GM18519 (cell line): ENCODE results near the gene ZNF33A.
"Not testable (repeated sequence)": the region's sequence is repeated elsewhere in the genome, so short reads cannot be mapped to it uniquely, and the experiment has no call there.

ENCODE experiments used
- ATAC-seq: cut with Tn5 transposase; IDR thresholded peaks from one replicate; pipeline ENCODE4 v1.9.1; 2021; ENCODE audit warnings: mild to moderate bottlenecking, moderate library complexity; ENCODE audit not compliant: unreplicated experiment, low FRiP score

ZNF33A gene

GRCh38 chr10:38010119-38010903, at the start of gene ZNF33A:
Gene ZNF33A (plus strand): TSS chr10:38010675. CDS start chr10:38012342, 1,667 bp downstream.
- peak; percentile 77 for ATAC-seq

- ATAC-seq: no peak
Observed at GRCh38 chr10:37965006-37965405, 45.5 kb upstream of the ZNF33A start.

- no peak for ATAC-seq
Observed at GRCh38 chr10:37972396-37972795, 38.1 kb upstream of the ZNF33A start.

GRCh38 chr10:37975401-37975991, 35.0 kb upstream of the ZNF33A start:
- ATAC-seq: no peak

- peak; percentile 89 for ATAC-seq
Observed at GRCh38 chr10:37976091-37976879, 34.2 kb upstream of the ZNF33A start, which contains the start of gene ZNF25. Gene ZNF25 (minus strand): TSS chr10:37976647. CDS start chr10:37971722, 4,925 bp downstream.

GRCh38 chr10:37976880-37977203, 33.6 kb upstream of the ZNF33A start:
- no peak for ATAC-seq

- no peak for ATAC-seq
Observed at GRCh38 chr10:37991655-37992054, 18.8 kb upstream of the ZNF33A start.

- no peak for ATAC-seq
Observed at GRCh38 chr10:37992083-37992482, 18.4 kb upstream of the ZNF33A start.

GRCh38 chr10:37998920-37999319, 11.6 kb upstream of the ZNF33A start:
- ATAC-seq: not testable (repeated sequence)

- ATAC-seq: not testable (repeated sequence)
Observed at GRCh38 chr10:38000474-38000873, 10.0 kb upstream of the ZNF33A start.

- ATAC-seq: no peak
Observed at GRCh38 chr10:38003026-38003425, 7.4 kb upstream of the ZNF33A start.

- no peak for ATAC-seq
Observed at GRCh38 chr10:38003588-38003987, 6.9 kb upstream of the ZNF33A start.

- no peak for ATAC-seq
Observed at GRCh38 chr10:38007551-38007950, 2.9 kb upstream of the ZNF33A start.

- no peak for ATAC-seq
Observed at GRCh38 chr10:38007991-38008390, 2.5 kb upstream of the ZNF33A start.

- ATAC-seq: no peak
Observed at GRCh38 chr10:38016354-38016753, 5.9 kb downstream of the ZNF33A start.

- not testable (repeated sequence) for ATAC-seq
Observed at GRCh38 chr10:38019124-38019523, 8.6 kb downstream of the ZNF33A start.

- peak; percentile 87 for ATAC-seq
Observed at GRCh38 chr10:38025283-38025682, 14.8 kb downstream of the ZNF33A start.

- no peak for ATAC-seq
Observed at GRCh38 chr10:38027986-38028385, 17.5 kb downstream of the ZNF33A start.

- no peak for ATAC-seq
Observed at GRCh38 chr10:38032886-38033285, 22.4 kb downstream of the ZNF33A start.

- ATAC-seq: peak; percentile 89
Observed at GRCh38 chr10:38038107-38038931, 27.8 kb downstream of the ZNF33A start.

GRCh38 chr10:38038932-38039245, 28.4 kb downstream of the ZNF33A start:
- no peak for ATAC-seq
